Stimulated activated CD8-positive, alpha-beta memory T cell treated with anti-CD3 and anti-CD28 coated beads, Interleukin-7, amount 100 ng/mL, for 4 hours (primary cell): Measurements from ENCODE around the gene COL4A3.

Experiments used
- DNase-seq, 2 donors: peaks; one replicate each; pipeline ENCODE4 v3.0.0-alpha.2; 2020; ENCODE audit warnings: low read depth in 2 of 2

The COL4A3 gene

GRCh38 chr2:227339098-227339599 is 174.7 kb downstream of the COL4A3 start:
- DNase-seq: no peak

DNA sequence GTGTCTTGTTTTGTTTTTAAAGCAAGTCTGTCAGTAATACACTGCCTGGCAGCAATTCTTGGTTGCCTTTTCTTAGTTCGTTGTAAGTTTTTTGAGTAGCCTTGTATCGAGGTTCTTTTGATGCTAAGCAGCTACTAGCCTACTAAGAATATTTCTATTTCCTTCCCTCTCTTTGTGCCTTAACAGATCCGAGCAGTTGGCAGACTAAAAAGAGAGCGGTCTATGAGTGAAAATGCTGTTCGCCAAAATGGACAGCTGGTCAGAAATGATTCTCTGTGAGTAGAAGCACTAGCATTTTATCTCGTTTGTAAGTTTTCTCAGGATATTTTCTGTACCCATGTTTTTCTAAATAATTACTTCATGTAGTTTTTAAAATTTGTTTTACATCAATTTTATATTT is 175.7 kb downstream of the COL4A3 start:
- no peak for DNase-seq

DNA sequence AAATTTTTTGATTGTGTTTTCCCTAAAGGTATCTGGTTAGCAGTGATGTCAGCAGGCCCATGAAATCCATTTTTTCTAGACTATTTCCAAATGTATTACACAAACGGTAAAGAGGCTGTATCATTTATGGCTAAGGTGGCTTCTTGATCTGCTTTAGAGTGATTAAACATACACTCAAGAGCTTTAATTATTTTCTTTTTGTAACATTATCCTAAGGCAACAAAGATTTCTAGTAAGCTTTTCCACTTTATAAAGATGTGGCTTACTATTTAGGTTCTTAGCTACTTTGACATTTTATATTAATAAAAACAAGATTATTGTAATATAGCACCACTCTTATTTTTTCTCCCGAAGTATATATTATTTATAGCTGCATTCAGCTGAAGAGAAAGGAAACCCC is 177.1 kb downstream of the COL4A3 start:
- no peak for DNase-seq

DNA sequence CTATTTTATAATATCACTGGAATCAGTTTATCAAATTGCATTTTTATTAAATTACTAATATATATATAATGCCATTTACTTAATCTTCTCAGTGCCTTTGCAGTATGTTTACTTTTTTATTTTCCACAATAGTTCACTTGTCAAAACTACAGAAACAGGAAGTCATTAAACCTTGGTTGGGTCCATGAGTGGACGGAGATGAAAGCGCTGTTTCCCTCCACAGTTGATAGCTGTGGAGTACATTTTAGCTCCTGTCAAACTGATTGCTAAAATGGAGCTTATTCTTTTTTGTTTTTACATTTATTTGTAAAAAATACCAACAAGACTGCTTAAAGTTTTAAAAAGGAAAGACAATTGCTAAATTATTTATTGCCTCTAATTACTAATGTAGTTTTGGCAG is 179.8 kb downstream of the COL4A3 start:
- no peak for DNase-seq

- DNase-seq: no peak
Measured at GRCh38 chr2:227347117-227347516, 182.7 kb downstream of the COL4A3 start.

DNA sequence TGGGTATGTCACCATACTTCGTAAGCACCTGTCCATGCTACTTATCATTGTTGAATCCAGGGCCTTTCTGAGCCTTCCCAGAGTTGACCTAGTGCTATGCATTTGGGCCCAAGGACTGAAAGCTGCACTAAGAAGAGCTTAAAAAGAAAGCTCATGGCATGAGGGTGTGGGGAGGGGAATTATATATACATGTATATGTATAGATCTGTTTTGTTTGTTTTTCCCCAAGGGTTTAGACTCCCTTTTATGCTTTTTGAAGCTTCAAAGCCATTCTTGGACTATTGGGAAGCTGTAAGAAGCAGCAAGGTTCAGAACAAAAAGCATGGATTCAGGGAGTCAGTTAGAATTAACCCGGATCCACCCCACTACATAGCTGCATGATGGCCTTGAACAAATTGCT is 183.9 kb downstream of the COL4A3 start:
- DNase-seq: no peak

DNA sequence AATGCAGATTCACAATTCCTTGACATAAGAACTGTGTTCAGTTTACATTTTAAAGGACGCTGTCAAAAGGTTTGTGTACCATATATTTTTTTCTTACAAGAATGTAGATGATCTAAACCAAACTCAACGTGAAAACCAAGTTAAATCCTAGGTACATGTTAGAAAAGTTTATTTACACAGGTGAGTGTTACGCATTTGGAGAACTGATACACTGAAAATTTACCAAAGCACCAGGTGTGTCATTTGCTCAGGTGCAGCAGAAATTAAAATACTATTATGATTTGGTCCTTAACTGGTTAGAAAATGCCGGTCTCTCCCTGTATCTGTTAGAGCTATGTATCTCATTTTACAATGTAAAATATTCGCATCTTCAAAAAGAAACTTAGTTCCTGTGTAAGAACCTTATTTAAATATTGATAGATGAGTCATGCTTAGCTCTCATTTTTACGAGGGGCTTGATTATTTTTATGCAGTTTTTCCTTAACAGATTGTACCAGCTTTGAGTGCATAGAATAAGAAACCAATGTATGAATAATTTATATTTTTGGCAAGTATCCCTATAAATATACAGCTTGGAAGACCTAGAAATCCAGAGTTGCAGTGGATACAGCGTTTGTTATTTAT is 185.7 kb downstream of the COL4A3 start:
- DNase-seq: no peak

GRCh38 chr2:227351639-227352038 is 187.2 kb downstream of the COL4A3 start:
- DNase-seq: no peak

DNA sequence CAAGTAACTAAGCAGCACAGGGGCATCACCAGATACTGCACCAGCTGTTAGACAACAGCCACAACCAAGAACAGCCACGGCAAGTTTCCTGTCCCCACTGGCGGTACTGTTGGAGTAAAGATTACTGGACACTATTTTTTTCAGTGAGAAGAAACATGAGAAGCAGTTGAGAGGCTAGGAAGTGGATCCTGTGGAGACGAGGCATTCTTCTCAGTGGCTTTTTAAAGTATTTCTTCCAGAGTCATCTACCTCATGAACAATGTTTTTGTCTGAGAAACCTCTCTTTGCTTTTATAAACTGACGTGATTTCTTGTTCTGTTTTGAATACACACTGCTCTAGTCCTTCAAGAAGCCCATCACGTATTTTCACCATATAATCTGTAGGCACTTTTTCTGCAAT is 195.9 kb downstream of the COL4A3 start:
- no peak for DNase-seq

DNA sequence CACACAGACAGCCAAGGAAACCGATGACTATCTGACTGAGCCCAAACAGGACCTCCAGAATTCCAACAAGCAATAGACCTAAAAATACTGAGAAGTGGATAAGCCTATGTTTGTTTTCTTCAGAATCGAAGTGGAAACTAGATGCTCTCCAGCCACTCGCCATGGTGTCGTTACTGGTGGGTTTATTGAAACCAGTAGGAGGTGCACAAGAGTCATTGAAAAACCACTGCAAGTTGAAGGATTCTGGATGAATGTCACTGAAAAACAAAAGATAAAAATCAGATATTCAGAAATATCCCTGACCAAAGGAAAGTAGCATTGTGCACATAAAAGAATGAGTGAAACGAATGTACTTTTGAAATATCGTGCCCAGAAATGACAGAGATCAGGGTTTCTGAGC is 199.3 kb downstream of the COL4A3 start:
- DNase-seq: no peak
